A673 (cell line): ENCODE measurements around the gene FGF22.

Source experiments
- EZH2 ChIP-seq: fragments of 200-600 bp; sonication (generic); IDR thresholded peaks from 2 replicates; pipeline ENCODE4 v1.6.1; 2017; ENCODE audit warnings: borderline replicate concordance, low read depth, mild to moderate bottlenecking, mixed read lengths, antibody characterized with exemption, low read length; ENCODE audit not compliant: poor library complexity, severe bottlenecking
- TF ChIP-seq, protein P1 (sequence below): fragments of 300-800, 200-600 bp; sonication (generic); conservative IDR thresholded peaks from 2 replicates; pipeline ENCODE4 v1.5.1; 2017; ENCODE audit warnings: low read depth, mild to moderate bottlenecking, antibody characterized with exemption, low read length, moderate library complexity, mixed read lengths

DNA sequence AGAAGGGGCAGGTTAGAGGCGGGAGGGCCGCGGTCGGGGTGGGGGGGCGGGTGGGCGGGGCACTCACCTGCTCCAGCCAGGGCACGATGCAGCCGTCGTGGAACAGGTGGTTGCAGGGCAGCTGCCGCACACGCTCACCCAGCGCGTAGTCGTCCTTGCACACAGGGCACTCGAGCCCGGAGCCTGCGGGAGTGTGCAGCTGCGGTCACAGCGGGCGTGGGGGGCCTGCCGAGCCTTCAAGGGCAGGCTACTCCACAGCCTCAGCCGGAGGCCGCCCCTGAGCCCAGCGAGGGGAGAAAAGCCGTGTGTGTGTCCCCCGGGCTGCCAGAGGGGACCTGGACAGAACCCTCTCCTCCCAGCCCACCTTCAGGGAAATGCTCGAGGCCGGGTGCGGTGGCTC, 8.6 kb downstream of the FGF22 start:
- TF ChIP-seq, protein P1, sequence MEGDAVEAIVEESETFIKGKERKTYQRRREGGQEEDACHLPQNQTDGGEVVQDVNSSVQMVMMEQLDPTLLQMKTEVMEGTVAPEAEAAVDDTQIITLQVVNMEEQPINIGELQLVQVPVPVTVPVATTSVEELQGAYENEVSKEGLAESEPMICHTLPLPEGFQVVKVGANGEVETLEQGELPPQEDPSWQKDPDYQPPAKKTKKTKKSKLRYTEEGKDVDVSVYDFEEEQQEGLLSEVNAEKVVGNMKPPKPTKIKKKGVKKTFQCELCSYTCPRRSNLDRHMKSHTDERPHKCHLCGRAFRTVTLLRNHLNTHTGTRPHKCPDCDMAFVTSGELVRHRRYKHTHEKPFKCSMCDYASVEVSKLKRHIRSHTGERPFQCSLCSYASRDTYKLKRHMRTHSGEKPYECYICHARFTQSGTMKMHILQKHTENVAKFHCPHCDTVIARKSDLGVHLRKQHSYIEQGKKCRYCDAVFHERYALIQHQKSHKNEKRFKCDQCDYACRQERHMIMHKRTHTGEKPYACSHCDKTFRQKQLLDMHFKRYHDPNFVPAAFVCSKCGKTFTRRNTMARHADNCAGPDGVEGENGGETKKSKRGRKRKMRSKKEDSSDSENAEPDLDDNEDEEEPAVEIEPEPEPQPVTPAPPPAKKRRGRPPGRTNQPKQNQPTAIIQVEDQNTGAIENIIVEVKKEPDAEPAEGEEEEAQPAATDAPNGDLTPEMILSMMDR = no peak
- TF ChIP-seq EZH2 = no peak
